ENCODE measurements around the gene TGM3.

Gene TGM3

GRCh38 chr20:2307136-2307535 lies 11.3 kb downstream of the TGM3 start:
- peaks cover 11% of the 10 kb centered on the region for H3K27me3 ChIP-seq (ENCODE audit: insufficient read depth, low read length)
- H3K4me3 ChIP-seq (ENCODE audit: low read depth, low read length, poor library complexity, severe bottlenecking), result no peak overlapping the region
- no peak overlapping the region for H2AFZ ChIP-seq (ENCODE audit: low read length)
- TF ChIP-seq CTCF (IDR thresholded peaks at IDR 0.05; ENCODE audit: low read length) (no peak), EZH2 (IDR thresholded peaks at IDR 0.05; ENCODE audit: borderline replicate concordance, low read length) (no peak)
- H3K9ac ChIP-seq (ENCODE audit: low read length), result no peak overlapping the region
- H3K79me2 ChIP-seq (ENCODE audit: insufficient read depth, low read length), result no peaks in the 10 kb centered on the region
- no peaks in the 10 kb centered on the region for H3K36me3 ChIP-seq (ENCODE audit: insufficient read depth, low read length)
- H3K4me1 ChIP-seq (ENCODE audit: insufficient read depth, low read length, severe bottlenecking), result peaks cover 2% of the 10 kb centered on the region
- H3K27ac ChIP-seq (ENCODE audit: low read depth, low read length, poor library complexity, severe bottlenecking), result no peak overlapping the region
- no peaks in the 10 kb centered on the region for H4K20me1 ChIP-seq (ENCODE audit: insufficient read depth, low read length)
- H3K9me3 ChIP-seq (ENCODE audit: low read length), result no peaks in the 10 kb centered on the region
- no peaks in the 10 kb centered on the region for H3K9me2 ChIP-seq (ENCODE audit: low read depth, low read length)
- H3F3A ChIP-seq (ENCODE audit: insufficient read depth, low read length), result no peaks in the 10 kb centered on the region
- no peak overlapping the region for H3K4me2 ChIP-seq (ENCODE audit: low read length)

GRCh38 chr20:2311329-2311728 lies 15.5 kb downstream of the TGM3 start:
- Histone ChIP-seq H3K4me2 (ENCODE audit: low read length) (no peak overlapping the region), H3F3A (ENCODE audit: insufficient read depth, low read length) (no peaks in the 10 kb centered on the region), H3K9ac (ENCODE audit: low read length) (no peak overlapping the region), H2AFZ (ENCODE audit: low read length) (no peak overlapping the region), H3K27me3 (ENCODE audit: insufficient read depth, low read length) (peaks cover 6% of the 10 kb centered on the region; the same call in 1 of the 2 replicates), H3K9me3 (ENCODE audit: low read length) (no peaks in the 10 kb centered on the region), H3K9me2 (ENCODE audit: low read depth, low read length) (no peaks in the 10 kb centered on the region), H3K79me2 (ENCODE audit: insufficient read depth, low read length) (no peaks in the 10 kb centered on the region), H3K36me3 (ENCODE audit: insufficient read depth, low read length) (no peaks in the 10 kb centered on the region), H3K4me3 (ENCODE audit: low read depth, low read length, poor library complexity, severe bottlenecking) (no peak overlapping the region), H4K20me1 (ENCODE audit: insufficient read depth, low read length) (no peaks in the 10 kb centered on the region), H3K27ac (ENCODE audit: low read depth, low read length, poor library complexity, severe bottlenecking) (no peak overlapping the region), H3K4me1 (ENCODE audit: insufficient read depth, low read length, severe bottlenecking) (no peaks in the 10 kb centered on the region)
- no peak for TF ChIP-seq CTCF (IDR thresholded peaks at IDR 0.05; ENCODE audit: low read length)

GRCh38 chr20:2312876-2313275 lies 17.1 kb downstream of the TGM3 start:
- Histone ChIP-seq H3K4me1 (ENCODE audit: insufficient read depth, low read length, severe bottlenecking) (no peaks in the 10 kb centered on the region), H3K79me2 (ENCODE audit: insufficient read depth, low read length) (no peaks in the 10 kb centered on the region), H3K36me3 (ENCODE audit: insufficient read depth, low read length) (no peaks in the 10 kb centered on the region), H3K27ac (ENCODE audit: low read depth, low read length, poor library complexity, severe bottlenecking) (no peak overlapping the region), H3K4me3 (ENCODE audit: low read depth, low read length, poor library complexity, severe bottlenecking) (no peak overlapping the region), H3K4me2 (ENCODE audit: low read length) (no peak overlapping the region), H3K9me2 (ENCODE audit: low read depth, low read length) (no peaks in the 10 kb centered on the region), H3K9ac (ENCODE audit: low read length) (no peak overlapping the region), H3K27me3 (ENCODE audit: insufficient read depth, low read length) (peaks cover 6% of the 10 kb centered on the region; the same call in 1 of the 2 replicates), H3K9me3 (ENCODE audit: low read length) (no peaks in the 10 kb centered on the region), H3F3A (ENCODE audit: insufficient read depth, low read length) (no peaks in the 10 kb centered on the region), H2AFZ (ENCODE audit: low read length) (no peak overlapping the region), H4K20me1 (ENCODE audit: insufficient read depth, low read length) (no peaks in the 10 kb centered on the region)
- no peak for TF ChIP-seq EZH2 (IDR thresholded peaks at IDR 0.05; ENCODE audit: borderline replicate concordance, low read length)
- TF ChIP-seq CTCF (IDR thresholded peaks at IDR 0.05; ENCODE audit: low read length), result no peak
